Ascending aorta (tissue), 2 donors: ENCODE results near the gene DCXR. TPM values are rescaled to one million over a fixed set of nuclear protein-coding genes. Genes with fewer than 3 reads are reported as not detected.

Experiments used
- DNase-seq, 2 donors: peaks; one replicate each; pipeline ENCODE4 v3.0.0-alpha.2; 2019; ENCODE audit warnings: low spot score in 2 of 2
- H3K27ac ChIP-seq, 2 donors: fragments of 200-600 bp; sonication (generic); one replicate each; pipeline ENCODE4 v1.5.1; 2016 to 2017; ENCODE audit warnings: mild to moderate bottlenecking in 1 of 2
- H3K27me3 ChIP-seq: fragments of 200-600 bp; sonication (generic); one replicate; pipeline ENCODE4 v1.5.1; 2017
- H3K36me3 ChIP-seq, 2 donors: fragments of 200-600 bp; sonication (generic); one replicate each; pipeline ENCODE4 v1.5.1; 2016
- H3K4me1 ChIP-seq, 2 donors: fragments of 200-600 bp; sonication (generic); one replicate each; pipeline ENCODE4 v1.5.1; 2016 to 2017; ENCODE audit warnings: mild to moderate bottlenecking in 1 of 2
- H3K4me3 ChIP-seq, 2 donors: fragments of 200-600 bp; sonication (generic); one replicate each; pipeline ENCODE4 v1.5.1; 2016 to 2017; ENCODE audit warnings: mild to moderate bottlenecking in 1 of 2
- H3K9me3 ChIP-seq, 2 donors: fragments of 200-600 bp; sonication (generic); one replicate each; pipeline ENCODE4 v1.5.1; 2016
- intact Hi-C: fragments of 100-400 bp; cut with DNase I; formaldehyde crosslinking; loops from one replicate; pipeline ENCODE4 v1.15.1; 2023
- total RNA-seq: library from RNA; depleted of rRNA; stranded (reverse); fragments of >200 nt; gene quantifications from one replicate; pipeline ENCODE4 v1.1.0, GENCODE V29; 2016
- TF ChIP-seq, protein P1 (sequence below), 3 experiments: fragments of 200-600 bp in 2 of 3; fragments of 450-650 bp in 1 of 3; sonication (generic) in 2 of 3; IDR thresholded peaks; one replicate each; pipeline ENCODE4 v1.5.1; 2016 to 2019; ENCODE audit warnings: antibody characterized with exemption in 3 of 3, mild to moderate bottlenecking in 1 of 3, moderate library complexity in 1 of 3

Gene DCXR
- total RNA-seq, 1 donor from 2014 or later: 160 TPM

GRCh38 chr17:82014971-82015310 lies 22.6 kb downstream of the DCXR start:
- Histone ChIP-seq H3K4me3 (no peak overlapping the region), H3K4me1 (peaks cover 7 to 15% of the 10 kb centered on the region in 2 donors), H3K9me3 (no peaks in the 10 kb centered on the region), H3K27me3 (no peaks in the 10 kb centered on the region), H3K27ac (no peak overlapping the region), H3K36me3 (peaks cover 0 to 14% of the 10 kb centered on the region in 2 donors)
- intact Hi-C loops: no loop called here
- no peak for DNase-seq
- TF ChIP-seq, protein P1, sequence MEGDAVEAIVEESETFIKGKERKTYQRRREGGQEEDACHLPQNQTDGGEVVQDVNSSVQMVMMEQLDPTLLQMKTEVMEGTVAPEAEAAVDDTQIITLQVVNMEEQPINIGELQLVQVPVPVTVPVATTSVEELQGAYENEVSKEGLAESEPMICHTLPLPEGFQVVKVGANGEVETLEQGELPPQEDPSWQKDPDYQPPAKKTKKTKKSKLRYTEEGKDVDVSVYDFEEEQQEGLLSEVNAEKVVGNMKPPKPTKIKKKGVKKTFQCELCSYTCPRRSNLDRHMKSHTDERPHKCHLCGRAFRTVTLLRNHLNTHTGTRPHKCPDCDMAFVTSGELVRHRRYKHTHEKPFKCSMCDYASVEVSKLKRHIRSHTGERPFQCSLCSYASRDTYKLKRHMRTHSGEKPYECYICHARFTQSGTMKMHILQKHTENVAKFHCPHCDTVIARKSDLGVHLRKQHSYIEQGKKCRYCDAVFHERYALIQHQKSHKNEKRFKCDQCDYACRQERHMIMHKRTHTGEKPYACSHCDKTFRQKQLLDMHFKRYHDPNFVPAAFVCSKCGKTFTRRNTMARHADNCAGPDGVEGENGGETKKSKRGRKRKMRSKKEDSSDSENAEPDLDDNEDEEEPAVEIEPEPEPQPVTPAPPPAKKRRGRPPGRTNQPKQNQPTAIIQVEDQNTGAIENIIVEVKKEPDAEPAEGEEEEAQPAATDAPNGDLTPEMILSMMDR (IDR thresholded peaks at IDR 0.05): no peak

DNA sequence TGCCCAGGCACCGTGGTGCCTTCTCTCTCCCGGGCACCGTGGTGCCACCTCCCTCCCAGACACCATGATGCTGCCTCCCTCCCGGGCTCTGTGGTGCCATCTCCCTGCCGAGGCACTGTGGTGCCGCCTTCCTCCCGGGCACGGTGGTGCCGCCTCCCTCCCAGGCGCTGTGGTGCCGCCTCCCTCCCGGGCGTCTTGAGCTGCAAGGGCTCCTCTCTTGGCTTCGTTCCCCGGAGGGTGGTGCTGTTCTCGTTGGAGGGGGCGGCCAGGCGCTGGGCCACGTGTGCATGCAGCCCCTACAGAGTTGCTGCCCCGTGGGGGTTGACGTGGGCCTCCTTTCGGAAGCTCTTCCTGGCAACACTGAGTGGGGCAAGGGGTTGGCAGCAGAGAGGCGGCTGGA lies 23.1 kb downstream of the DCXR start:
- Histone ChIP-seq H3K27ac (no peak overlapping the region), H3K27me3 (no peaks in the 10 kb centered on the region), H3K36me3 (peaks cover 0 to 14% of the 10 kb centered on the region in 2 donors), H3K4me3 (no peak overlapping the region), H3K9me3 (no peaks in the 10 kb centered on the region), H3K4me1 (peaks cover 7 to 15% of the 10 kb centered on the region in 2 donors)
- DNase-seq: no peak
- intact Hi-C loops: no loop called here
- TF ChIP-seq, protein P1 (IDR thresholded peaks at IDR 0.05): no peak

GRCh38 chr17:82013772-82014321 lies 23.6 kb downstream of the DCXR start:
- TF ChIP-seq, protein P1 (IDR thresholded peaks at IDR 0.05): no peak
- Histone ChIP-seq H3K4me3 (peak overlapping the region in 1 of 2 donors; percentile 28), H3K4me1 (peaks cover 7 to 15% of the 10 kb centered on the region in 2 donors), H3K27ac (peak overlapping the region; percentile 81 to 83), H3K9me3 (no peaks in the 10 kb centered on the region), H3K27me3 (no peaks in the 10 kb centered on the region), H3K36me3 (peaks cover 0 to 13% of the 10 kb centered on the region in 2 donors)
- no peak for DNase-seq
- intact Hi-C loops: no loop called here

- H3K27me3 ChIP-seq: no peaks in the 10 kb centered on the region
- no peaks in the 10 kb centered on the region for H3K9me3 ChIP-seq
- peaks cover 0 to 8% of the 10 kb centered on the region in 2 donors for H3K36me3 ChIP-seq
- peak overlapping the region; percentile 81 to 83 for H3K27ac ChIP-seq
- H3K4me1 ChIP-seq: peaks cover 7 to 15% of the 10 kb centered on the region in 2 donors
- peak overlapping the region; percentile 16 to 28 for H3K4me3 ChIP-seq
- intact Hi-C loops: no loop called here
- no peak for DNase-seq
- TF ChIP-seq, protein P1 (IDR thresholded peaks at IDR 0.05): no peak
Observed at GRCh38 chr17:82013341-82013740, 24.2 kb downstream of the DCXR start.

GRCh38 chr17:82012640-82013295 lies 24.7 kb downstream of the DCXR start:
- Histone ChIP-seq H3K4me1 (peaks cover 7 to 18% of the 10 kb centered on the region in 2 donors), H3K36me3 (peaks cover 0 to 2% of the 10 kb centered on the region in 2 donors), H3K27ac (peak overlapping the region; percentile 81 to 83), H3K4me3 (peak overlapping the region; percentile 16 to 28), H3K9me3 (no peaks in the 10 kb centered on the region), H3K27me3 (no peaks in the 10 kb centered on the region)
- TF ChIP-seq, protein P1 (IDR thresholded peaks at IDR 0.05): no peak
- no peak for DNase-seq
- intact Hi-C loops: no loop called here
